AG04450 (cell line): ENCODE measurements around the gene OR10A4. TPM values are rescaled to one million over a fixed set of nuclear protein-coding genes. Genes with fewer than 3 reads are reported as not detected.

Source experiments
- CTCF ChIA-PET: fragments of 300-600, 350-600 bp; formaldehyde crosslinking; extraction: SDS; loops from one replicate; lab custom pipeline; 2022; ENCODE audit warnings: antibody characterized with exemption, inconsistent platforms; lab: Charles Lee
- POLR2A ChIA-PET: fragments of 350-600 bp; formaldehyde crosslinking; extraction: SDS; loops from one replicate; lab custom pipeline; 2021; ENCODE audit warnings: antibody characterized with exemption, inconsistent platforms; lab: Yijun Ruan, JAX
- DNase-seq: peaks from one replicate; pipeline ENCODE4 v3.0.0-alpha.2; 2011; ENCODE audit warnings: low read depth, low spot score
- H3K27ac ChIP-seq: one replicate; pipeline ENCODE4 v1.5.1; 2012; ENCODE audit warnings: low read depth, low read length, control low read depth
- H3K27me3 ChIP-seq: one replicate; pipeline ENCODE4 v1.6.0; 2012; ENCODE audit warnings: low read length; ENCODE audit not compliant: control insufficient read depth, insufficient read depth
- H3K4me3 ChIP-seq: 2 replicates; pipeline ENCODE4 v1.5.1; 2011; ENCODE audit warnings: mild to moderate bottlenecking, low read depth, low read length, control low read depth
- H3K9me3 ChIP-seq: 2 replicates; pipeline ENCODE4 v1.5.1; 2012; ENCODE audit warnings: low read length; ENCODE audit not compliant: control insufficient read depth, insufficient read depth
- CTCF ChIP-seq: IDR thresholded peaks from 2 replicates; pipeline ENCODE4 v1.5.1; 2011; ENCODE audit warnings: low read depth, low read length, control low read depth, inconsistent platforms
- polyA minus RNA-seq: library from RNA; depleted of rRNA, polyadenylated mRNA; stranded (reverse); fragments of >200 nt; gene quantifications from 2 replicates; pipeline ENCODE4 v1.2.3, GENCODE V29; 2011; rRNA and poly(A)+ RNA removed
- polyA plus RNA-seq: library from polyadenylated mRNA; depleted of rRNA; stranded (reverse); fragments of >200 nt; gene quantifications from 2 replicates; pipeline ENCODE4 v1.2.3, GENCODE V29; 2011; rRNA removed

Gene OR10A4, protein sequence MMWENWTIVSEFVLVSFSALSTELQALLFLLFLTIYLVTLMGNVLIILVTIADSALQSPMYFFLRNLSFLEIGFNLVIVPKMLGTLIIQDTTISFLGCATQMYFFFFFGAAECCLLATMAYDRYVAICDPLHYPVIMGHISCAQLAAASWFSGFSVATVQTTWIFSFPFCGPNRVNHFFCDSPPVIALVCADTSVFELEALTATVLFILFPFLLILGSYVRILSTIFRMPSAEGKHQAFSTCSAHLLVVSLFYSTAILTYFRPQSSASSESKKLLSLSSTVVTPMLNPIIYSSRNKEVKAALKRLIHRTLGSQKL
- polyA plus RNA-seq = not detected in 2 replicates
- not detected in 2 replicates for polyA minus RNA-seq

- Histone ChIP-seq H3K9me3 (no peaks in the 10 kb centered on the region), H3K27ac (no peak within 1 kb of the TSS), H3K4me3 (no peak within 1 kb of the TSS), H3K27me3 (no peaks in the 10 kb centered on the region)
- POLR2A ChIA-PET = no interaction called here
- CTCF ChIA-PET = interaction anchor here (0.8 kb wide), 1 partner anchor 64 kb away, joined by 3 read pairs; no protein-coding TSS in a partner anchor
- TF ChIP-seq CTCF = no peak
- DNase-seq = no peak
Observed at GRCh38 chr11:6876325-6876724, at the start of gene OR10A4. Gene OR10A4 (plus strand): TSS chr11:6876625. CDS start chr11:6876648, 23 bp downstream.

GRCh38 chr11:6828103-6828502 is 48.3 kb upstream of the OR10A4 start:
- no peak overlapping the region for H3K4me3 ChIP-seq
- H3K27ac ChIP-seq = no peak overlapping the region
- no peak for DNase-seq
- ChIA-PET CTCF (no interaction called here), POLR2A (no interaction called here)
- H3K27me3 ChIP-seq = no peaks in the 10 kb centered on the region
- H3K9me3 ChIP-seq = no peaks in the 10 kb centered on the region
- no peak for TF ChIP-seq CTCF

GRCh38 chr11:6833356-6833755 is 43.1 kb upstream of the OR10A4 start:
- H3K4me3 ChIP-seq = no peak overlapping the region
- POLR2A ChIA-PET = no interaction called here
- H3K9me3 ChIP-seq = no peaks in the 10 kb centered on the region
- DNase-seq = no peak
- no peak overlapping the region for H3K27ac ChIP-seq
- no peak for TF ChIP-seq CTCF
- H3K27me3 ChIP-seq = no peaks in the 10 kb centered on the region
- CTCF ChIA-PET = interaction anchor here (1.7 kb wide), 1 partner anchor 21 kb away, joined by 9 read pairs; no protein-coding TSS in a partner anchor

DNA sequence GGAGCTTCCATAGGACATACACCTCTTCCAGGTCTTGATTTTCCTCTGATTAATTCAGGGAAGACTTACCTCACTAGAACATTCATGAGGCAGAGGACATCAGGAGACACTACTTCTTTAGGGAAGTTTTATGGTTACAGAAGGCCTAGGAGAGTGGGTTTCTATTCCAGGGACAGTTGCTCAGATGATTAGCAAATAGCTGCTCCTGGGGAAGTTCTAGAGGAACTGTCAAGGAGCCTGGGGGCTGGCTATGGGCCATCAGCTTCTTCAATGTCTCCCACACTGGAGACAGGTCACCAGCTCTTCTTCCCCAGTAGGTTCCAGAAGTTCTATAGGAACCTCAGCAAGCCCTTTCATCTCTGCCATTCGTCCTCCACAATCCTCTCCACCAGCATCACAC is 42.4 kb upstream of the OR10A4 start:
- H3K9me3 ChIP-seq = no peaks in the 10 kb centered on the region
- ChIA-PET POLR2A (no interaction called here), CTCF (interaction anchor here (1.7 kb wide), 1 partner anchor 22 kb away, joined by 9 read pairs; no protein-coding TSS in a partner anchor)
- no peak overlapping the region for H3K27ac ChIP-seq
- no peak for TF ChIP-seq CTCF
- H3K27me3 ChIP-seq = no peaks in the 10 kb centered on the region
- no peak overlapping the region for H3K4me3 ChIP-seq
- DNase-seq = no peak

GRCh38 chr11:6841694-6842093 is 34.7 kb upstream of the OR10A4 start:
- H3K9me3 ChIP-seq = no peaks in the 10 kb centered on the region
- H3K27ac ChIP-seq = no peak overlapping the region
- CTCF ChIA-PET = interaction anchor here (1.5 kb wide), 1 partner anchor 29 kb away, joined by 5 read pairs; no protein-coding TSS in a partner anchor
- no peaks in the 10 kb centered on the region for H3K27me3 ChIP-seq
- TF ChIP-seq CTCF = no peak
- no peak overlapping the region for H3K4me3 ChIP-seq
- POLR2A ChIA-PET = no interaction called here
- no peak for DNase-seq
